Natural killer cell (primary cell): Measurements from ENCODE around the gene LRRC27. TPM values are rescaled to one million over a fixed set of nuclear protein-coding genes. Genes with fewer than 3 reads are reported as not detected.

Experiments
- ATAC-seq, 3 donors: fragments of 150-1000 bp in 2 of 3; fragments of 200-7000 bp in 1 of 3; cut with Tn5 transposase; 1 replicate in 1 of 3; 2 replicates in 2 of 3; pipeline ENCODE4 v1.10.0; 2021; ENCODE audit warnings: mild to moderate bottlenecking in 2 of 3, moderate library complexity in 2 of 3
- DNase-seq, 2 donors: peaks; one replicate each; pipeline versions ENCODE4 v3.0.0 to v3.0.0-alpha.2; 2013 to 2021; ENCODE audit warnings: mixed read lengths in 1 of 2
- H3K27ac ChIP-seq: one replicate; pipeline ENCODE4 v1.5.1; 2013; ENCODE audit warnings: mild to moderate bottlenecking, low read length
- H3K27me3 ChIP-seq: one replicate; pipeline ENCODE4 v1.6.1; 2013; ENCODE audit warnings: low read length; ENCODE audit not compliant: control insufficient read depth, insufficient read depth
- H3K36me3 ChIP-seq: one replicate; pipeline ENCODE4 v1.6.1; 2013; ENCODE audit warnings: low read length; ENCODE audit not compliant: control insufficient read depth, insufficient read depth
- H3K4me1 ChIP-seq: one replicate; pipeline ENCODE4 v1.6.1; 2013; ENCODE audit warnings: low read length; ENCODE audit not compliant: control insufficient read depth, insufficient read depth
- H3K4me3 ChIP-seq: one replicate; pipeline ENCODE4 v1.5.1; 2013; ENCODE audit warnings: low read length
- H3K9me3 ChIP-seq: one replicate; pipeline ENCODE4 v1.6.1; 2013; ENCODE audit warnings: low read length; ENCODE audit not compliant: control insufficient read depth, insufficient read depth
- H3K27ac Mint-ChIP-seq, 2 donors: one replicate each; pipeline ENCODE4 v1.8.0; 2022; ENCODE audit warnings: mild to moderate bottlenecking in 2 of 2, mixed read lengths in 2 of 2, moderate library complexity in 1 of 2
- H3K27me3 Mint-ChIP-seq, 2 donors: one replicate each; pipeline ENCODE4 v1.8.0; 2022; ENCODE audit warnings: low read depth in 2 of 2, mixed read lengths in 2 of 2
- H3K36me3 Mint-ChIP-seq: one replicate; pipeline ENCODE4 v1.8.0; 2022; ENCODE audit warnings: mixed read lengths
- H3K4me1 Mint-ChIP-seq, 2 donors: one replicate each; pipeline ENCODE4 v1.8.0; 2022; ENCODE audit warnings: mixed read lengths in 2 of 2
- H3K4me3 Mint-ChIP-seq: one replicate; pipeline ENCODE4 v1.8.0; 2022; ENCODE audit warnings: mild to moderate bottlenecking, moderate library complexity, mixed read lengths
- H3K9me3 Mint-ChIP-seq, 2 donors: one replicate each; pipeline ENCODE4 v1.8.0; 2022; ENCODE audit warnings: mixed read lengths in 2 of 2
- WGBS: methylation state at CpG from one replicate; pipeline ENCODE4 v1.1.7; 2013; ENCODE audit warnings: missing lambda C conversion rate; ENCODE audit not compliant: insufficient coverage; 5-methylcytosine and 5-hydroxymethylcytosine counted together
- intact Hi-C: fragments of 100-400 bp; cut with micrococcal nuclease; formaldehyde crosslinking; loops from one replicate; pipeline ENCODE4 v1.14.2; 2022
- total RNA-seq, 4 donors: library from RNA; stranded (reverse); fragments of 120-200 nt in 1 of 4; gene quantifications; one replicate each; pipeline versions ENCODE4 v1.2.3 to v1.2.4, GENCODE V29; 2013 to 2022
- TF ChIP-seq, protein P1 (sequence below): fragments of 200-600 bp; IDR thresholded peaks from one replicate; pipeline ENCODE4 v1.8.0; 2022; ENCODE audit warnings: antibody characterized with exemption

Gene LRRC27
- total RNA-seq, 3 donors from 2014 or later (not counting 1 experiment from before 2014, with no cell fraction given) = 8.1 to 22.5 (median 9.9) TPM

DNA sequence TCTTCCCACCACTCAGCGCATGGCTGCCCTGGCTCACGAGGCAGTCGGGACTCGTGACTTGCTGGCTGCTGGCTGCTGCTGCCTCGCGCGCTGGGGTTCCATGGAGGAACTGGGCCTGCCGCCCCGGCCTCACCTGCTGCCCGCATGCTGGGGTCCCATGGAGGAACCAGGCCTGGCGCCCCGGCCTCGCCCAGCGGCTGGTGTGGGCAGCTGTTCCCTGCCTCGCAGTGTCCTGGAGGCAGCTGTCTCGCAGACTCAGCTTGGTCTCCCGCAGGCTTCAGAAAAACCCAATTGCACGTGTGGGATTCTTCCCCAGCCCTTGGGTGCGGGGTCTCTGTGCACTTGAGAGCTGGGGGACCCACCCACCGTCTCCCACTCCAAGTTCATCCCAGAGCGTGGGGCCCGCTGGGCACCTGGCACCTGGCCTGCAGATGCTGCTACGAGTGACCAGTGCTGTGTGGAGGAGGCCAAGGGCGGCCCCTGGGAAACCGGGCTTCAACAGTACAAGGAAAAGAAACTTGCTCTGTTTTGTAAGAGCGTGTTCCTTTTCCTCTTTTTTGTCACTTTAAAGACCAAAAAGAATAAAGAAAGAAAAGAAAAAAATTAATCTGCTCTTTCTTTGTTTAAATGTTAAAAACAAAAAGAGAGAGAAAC is 85.4 kb downstream of the LRRC27 start:
- Histone ChIP-seq H3K4me1 (peaks cover 66% of the 10 kb centered on the region), H3K27ac (peak overlapping the region; percentile 80), H3K36me3 (peaks cover 3% of the 10 kb centered on the region), H3K27me3 (no peaks in the 10 kb centered on the region), H3K4me3 (no peak overlapping the region), H3K9me3 (no peaks in the 10 kb centered on the region)
- ATAC-seq (no peak), DNase-seq (no peak)
- Mint-ChIP-seq H3K4me3 (no peak overlapping the region), H3K27me3 (no peaks in the 10 kb centered on the region), H3K9me3 (no peaks in the 10 kb centered on the region), H3K27ac (no peak overlapping the region), H3K36me3 (no peaks in the 10 kb centered on the region), H3K4me1 (peaks cover 25 to 52% of the 10 kb centered on the region in 2 donors)
- 92% methylated on average over 25 of the region's 26 CpGs for WGBS
- TF ChIP-seq, protein P1, sequence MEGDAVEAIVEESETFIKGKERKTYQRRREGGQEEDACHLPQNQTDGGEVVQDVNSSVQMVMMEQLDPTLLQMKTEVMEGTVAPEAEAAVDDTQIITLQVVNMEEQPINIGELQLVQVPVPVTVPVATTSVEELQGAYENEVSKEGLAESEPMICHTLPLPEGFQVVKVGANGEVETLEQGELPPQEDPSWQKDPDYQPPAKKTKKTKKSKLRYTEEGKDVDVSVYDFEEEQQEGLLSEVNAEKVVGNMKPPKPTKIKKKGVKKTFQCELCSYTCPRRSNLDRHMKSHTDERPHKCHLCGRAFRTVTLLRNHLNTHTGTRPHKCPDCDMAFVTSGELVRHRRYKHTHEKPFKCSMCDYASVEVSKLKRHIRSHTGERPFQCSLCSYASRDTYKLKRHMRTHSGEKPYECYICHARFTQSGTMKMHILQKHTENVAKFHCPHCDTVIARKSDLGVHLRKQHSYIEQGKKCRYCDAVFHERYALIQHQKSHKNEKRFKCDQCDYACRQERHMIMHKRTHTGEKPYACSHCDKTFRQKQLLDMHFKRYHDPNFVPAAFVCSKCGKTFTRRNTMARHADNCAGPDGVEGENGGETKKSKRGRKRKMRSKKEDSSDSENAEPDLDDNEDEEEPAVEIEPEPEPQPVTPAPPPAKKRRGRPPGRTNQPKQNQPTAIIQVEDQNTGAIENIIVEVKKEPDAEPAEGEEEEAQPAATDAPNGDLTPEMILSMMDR = no peak
- intact Hi-C loops = no loop called here

DNA sequence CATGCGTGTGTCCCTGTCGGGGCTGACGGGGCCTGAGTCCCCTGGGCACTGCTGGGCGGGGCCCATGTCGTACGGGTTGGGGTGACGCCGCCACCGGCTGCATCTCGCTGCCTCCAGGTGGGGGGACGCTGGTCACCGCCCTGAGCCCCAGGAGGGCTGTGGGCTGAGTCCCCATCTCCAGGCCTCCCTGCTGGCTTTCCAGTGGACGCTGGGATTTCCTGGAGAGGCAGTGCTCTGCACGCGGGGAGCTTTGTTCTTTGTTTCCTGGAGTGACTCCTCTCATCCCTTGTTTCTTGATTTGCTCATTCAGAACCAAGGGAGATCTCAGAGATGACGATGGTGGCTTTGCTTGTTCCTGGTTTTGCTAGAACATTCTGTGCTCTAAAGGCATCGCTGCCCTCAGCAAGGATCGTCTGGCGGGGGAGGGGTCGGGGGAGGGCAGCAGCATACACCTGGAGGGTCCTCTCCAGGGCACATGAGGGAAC is 86.0 kb downstream of the LRRC27 start:
- H3K27me3 Mint-ChIP-seq = no peaks in the 10 kb centered on the region
- no peaks in the 10 kb centered on the region for H3K9me3 ChIP-seq
- no peak overlapping the region for H3K4me3 Mint-ChIP-seq
- ATAC-seq (no peak), DNase-seq (no peak)
- H3K4me1 ChIP-seq = peaks cover 72% of the 10 kb centered on the region
- TF ChIP-seq, protein P1 = no peak
- no peak overlapping the region for H3K4me3 ChIP-seq
- 66% methylated on average over 20 of the region's 20 CpGs for WGBS
- peak overlapping the region in 1 of 2 donors; percentile 97 for H3K27ac Mint-ChIP-seq
- peaks cover 3% of the 10 kb centered on the region for H3K36me3 ChIP-seq
- H3K9me3 Mint-ChIP-seq = no peaks in the 10 kb centered on the region
- H3K36me3 Mint-ChIP-seq = no peaks in the 10 kb centered on the region
- H3K27ac ChIP-seq = peak overlapping the region; percentile 80
- intact Hi-C loops = no loop called here
- H3K4me1 Mint-ChIP-seq = peaks cover 25 to 53% of the 10 kb centered on the region in 2 donors
- H3K27me3 ChIP-seq = no peaks in the 10 kb centered on the region

DNA sequence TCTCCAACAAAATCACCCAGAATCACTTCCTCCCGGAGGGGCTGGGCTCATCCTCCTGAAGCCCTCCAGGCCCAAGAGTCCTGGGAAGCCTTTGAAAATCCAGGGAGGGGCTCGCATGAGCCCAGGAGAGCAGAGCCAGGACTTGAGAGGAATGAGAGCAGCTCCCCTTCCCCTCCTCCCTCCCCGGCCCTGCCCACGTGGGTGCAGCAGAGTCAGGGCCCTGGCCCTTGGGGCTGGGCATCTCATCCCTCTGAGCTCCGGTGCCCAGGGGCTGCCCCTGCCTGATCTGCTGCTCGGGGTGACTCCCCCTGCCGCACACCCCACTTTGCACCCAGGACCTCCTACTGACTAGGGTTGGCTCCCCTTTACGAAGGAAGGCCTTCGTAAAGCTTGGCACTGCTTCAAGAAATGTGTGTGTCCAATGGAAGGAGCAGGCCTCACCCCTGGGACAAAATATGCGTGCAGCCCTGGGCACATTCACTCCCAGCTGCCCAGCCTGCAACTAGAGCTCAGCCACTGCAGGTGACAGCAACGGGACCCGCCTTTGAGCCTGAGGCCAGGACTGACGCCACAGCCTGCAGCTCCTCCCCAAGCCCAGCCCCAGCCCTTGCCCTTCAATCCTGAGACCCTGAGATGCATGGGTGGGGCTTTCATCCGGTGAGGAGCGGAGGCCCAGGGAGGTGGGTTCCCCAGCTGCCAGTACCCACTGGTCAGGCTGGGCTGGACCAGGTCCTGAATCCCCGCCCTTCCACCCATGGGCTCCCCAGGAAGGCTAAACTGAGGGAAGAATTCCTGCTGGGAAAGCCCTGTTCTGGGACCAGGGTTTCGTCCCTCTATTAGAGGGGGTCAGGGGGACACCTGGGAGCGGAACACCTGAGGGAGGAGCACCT is 86.8 kb downstream of the LRRC27 start:
- Histone ChIP-seq H3K27me3 (no peaks in the 10 kb centered on the region), H3K4me3 (no peak overlapping the region), H3K27ac (peak overlapping the region; percentile 80), H3K36me3 (peaks cover 3% of the 10 kb centered on the region), H3K9me3 (no peaks in the 10 kb centered on the region), H3K4me1 (peaks cover 76% of the 10 kb centered on the region)
- TF ChIP-seq, protein P1 = no peak
- WGBS = 59% methylated on average over 18 of the region's 18 CpGs
- Mint-ChIP-seq H3K27ac (peak overlapping the region in 1 of 2 donors; percentile 97), H3K36me3 (no peaks in the 10 kb centered on the region), H3K4me3 (no peak overlapping the region), H3K9me3 (no peaks in the 10 kb centered on the region), H3K27me3 (no peaks in the 10 kb centered on the region), H3K4me1 (peaks cover 25 to 54% of the 10 kb centered on the region in 2 donors)
- DNase-seq = no peak
- ATAC-seq = no peak
- intact Hi-C loops = no loop called here
